HEK293 (cell line): Measurements from ENCODE around the gene MACC1.

ENCODE experiments used
- ELK4 ChIP-seq: IDR thresholded peaks from 2 replicates; pipeline ENCODE4 v1.6.1; 2011; ENCODE audit warnings: mild to moderate bottlenecking, low read depth, low read length, borderline replicate concordance
- HOXC10 ChIP-seq: sonication (generic); formaldehyde crosslinking; IDR thresholded peaks from 2 replicates; pipeline ENCODE4 v1.8.1; 2023; ENCODE audit warnings: mild to moderate bottlenecking, missing genetic modification reagents
- INSM2 ChIP-seq: fragments of 450-650 bp; formaldehyde crosslinking; IDR thresholded peaks from 2 replicates; pipeline ENCODE4 v1.5.1; 2016; ENCODE audit warnings: missing biosample characterization, missing genetic modification characterization
- OVOL3 ChIP-seq: fragments of 450-650 bp; formaldehyde crosslinking; IDR thresholded peaks from 2 replicates; pipeline ENCODE4 v1.5.1; 2016; ENCODE audit warnings: missing biosample characterization, missing genetic modification characterization
- PBX3 ChIP-seq: sonication (generic); formaldehyde crosslinking; IDR thresholded peaks from 2 replicates; pipeline ENCODE4 v1.8.1; 2022; ENCODE audit warnings: mild to moderate bottlenecking, moderate library complexity, missing genetic modification reagents
- PRDM1 ChIP-seq: fragments of 450-650 bp; formaldehyde crosslinking; IDR thresholded peaks from 2 replicates; pipeline ENCODE4; 2016; ENCODE audit warnings: missing biosample characterization, missing genetic modification characterization
- PRDM2 ChIP-seq: fragments of 450-650 bp; formaldehyde crosslinking; IDR thresholded peaks from 2 replicates; pipeline ENCODE4 v1.5.1; 2016; ENCODE audit warnings: missing biosample characterization, missing genetic modification characterization, borderline replicate concordance
- SP7 ChIP-seq: fragments of 450-650 bp; formaldehyde crosslinking; IDR thresholded peaks from 2 replicates; pipeline ENCODE4 v1.5.1; 2016; ENCODE audit warnings: missing biosample characterization, missing genetic modification characterization
- TRIM28 ChIP-seq: IDR thresholded peaks from 2 replicates; pipeline ENCODE4 v1.6.1; 2011; ENCODE audit warnings: low read length, control low read depth, borderline replicate concordance
- YY2 ChIP-seq: fragments of 450-650 bp; formaldehyde crosslinking; IDR thresholded peaks from 2 replicates; pipeline ENCODE4 v1.5.1; 2016; ENCODE audit warnings: missing biosample characterization, missing genetic modification characterization
- ZBTB11 ChIP-seq: fragments of 450-650 bp; formaldehyde crosslinking; conservative IDR thresholded peaks from 2 replicates; pipeline ENCODE4 v1.5.1; 2016; ENCODE audit warnings: low read depth, missing biosample characterization, missing genetic modification characterization
- ZBTB17 ChIP-seq: fragments of 450-650 bp; formaldehyde crosslinking; IDR thresholded peaks from 2 replicates; pipeline ENCODE4 v1.5.1; 2016; ENCODE audit warnings: missing biosample characterization, missing genetic modification characterization
- ZBTB48 ChIP-seq: fragments of 450-650 bp; formaldehyde crosslinking; IDR thresholded peaks from 2 replicates; pipeline ENCODE4 v1.5.1; 2016; ENCODE audit warnings: missing biosample characterization, missing genetic modification characterization
- ZBTB6 ChIP-seq: fragments of 450-650 bp; formaldehyde crosslinking; IDR thresholded peaks from 2 replicates; pipeline ENCODE4 v1.5.1; 2017; ENCODE audit warnings: missing biosample characterization, missing genetic modification characterization
- ZFP3 ChIP-seq: fragments of 450-650 bp; formaldehyde crosslinking; IDR thresholded peaks from 2 replicates; pipeline ENCODE4 v1.5.1; 2016; ENCODE audit warnings: low read depth, missing biosample characterization, missing genetic modification characterization
- ZNF133 ChIP-seq: fragments of 450-650 bp; formaldehyde crosslinking; IDR thresholded peaks from 2 replicates; pipeline ENCODE4 v1.5.1; 2016; ENCODE audit warnings: missing biosample characterization, missing genetic modification characterization
- ZNF157 ChIP-seq: fragments of 450-650 bp; formaldehyde crosslinking; IDR thresholded peaks from 2 replicates; pipeline ENCODE4 v1.5.1; 2016; ENCODE audit warnings: missing biosample characterization, missing genetic modification characterization
- ZNF169 ChIP-seq: fragments of 450-650 bp; formaldehyde crosslinking; IDR thresholded peaks from 2 replicates; pipeline ENCODE4 v1.5.1; 2016; ENCODE audit warnings: missing biosample characterization, missing genetic modification characterization
- ZNF211 ChIP-seq: fragments of 450-650 bp; formaldehyde crosslinking; IDR thresholded peaks from 2 replicates; pipeline ENCODE4 v1.5.1; 2016; ENCODE audit warnings: low read depth, missing biosample characterization, missing genetic modification characterization
- ZNF223 ChIP-seq: fragments of 450-650 bp; formaldehyde crosslinking; IDR thresholded peaks from 2 replicates; pipeline ENCODE4 v1.5.1; 2016; ENCODE audit warnings: missing biosample characterization, missing genetic modification characterization
- ZNF311 ChIP-seq: fragments of 450-650 bp; formaldehyde crosslinking; IDR thresholded peaks from 2 replicates; pipeline ENCODE4 v1.5.1; 2017; ENCODE audit warnings: missing biosample characterization, missing genetic modification characterization, borderline replicate concordance
- ZNF555 ChIP-seq: fragments of 450-650 bp; formaldehyde crosslinking; conservative IDR thresholded peaks from 2 replicates; pipeline ENCODE4 v1.5.1; 2017; ENCODE audit warnings: missing biosample characterization, mild to moderate bottlenecking, missing genetic modification characterization, inconsistent platforms
- ZNF621 ChIP-seq: fragments of 450-650 bp; formaldehyde crosslinking; IDR thresholded peaks from 2 replicates; pipeline ENCODE4 v1.5.1; 2017; ENCODE audit warnings: missing biosample characterization, missing genetic modification characterization
- ZNF624 ChIP-seq: fragments of 450-650 bp; formaldehyde crosslinking; IDR thresholded peaks from 2 replicates; pipeline ENCODE4 v1.5.1; 2017; ENCODE audit warnings: missing biosample characterization, missing genetic modification characterization
- ZNF792 ChIP-seq: fragments of 450-650 bp; formaldehyde crosslinking; IDR thresholded peaks from 2 replicates; pipeline ENCODE4 v1.5.1; 2016; ENCODE audit warnings: missing biosample characterization, missing genetic modification characterization
- ZNF837 ChIP-seq: fragments of 450-650 bp; formaldehyde crosslinking; IDR thresholded peaks from 2 replicates; pipeline ENCODE4 v1.5.1; 2016; ENCODE audit warnings: missing biosample characterization, missing genetic modification characterization
- ZSCAN16 ChIP-seq: fragments of 450-650 bp; formaldehyde crosslinking; IDR thresholded peaks from 2 replicates; pipeline ENCODE4 v1.5.1; 2016; ENCODE audit warnings: missing biosample characterization, missing genetic modification characterization

Gene MACC1

GRCh38 chr7:20241194-20241910 is 24.2 kb upstream of the MACC1 start (continued):
- peak; percentile 45; the same call in 1 of the 2 replicates for TF ChIP-seq SP7 (tag by site-specific recombination)
- no peak for TF ChIP-seq PRDM1 (tag by site-specific recombination)
- no peak for TF ChIP-seq TRIM28
- no peak for TF ChIP-seq ZBTB6 (tag by site-specific recombination)
- TF ChIP-seq ELK4, result no peak
- TF ChIP-seq ZNF211 (tag by site-specific recombination), result no peak
- no peak for TF ChIP-seq PRDM2 (tag by site-specific recombination)
- no peak for TF ChIP-seq ZBTB11 (tag by site-specific recombination)
- TF ChIP-seq ZNF157 (tag by site-specific recombination), result no peak
- peak; percentile 55; the same call in 1 of the 2 replicates for TF ChIP-seq ZBTB17 (tag by site-specific recombination)
- TF ChIP-seq ZNF169 (tag by site-specific recombination), result no peak
- TF ChIP-seq HOXC10 (CRISPR knock-in tag), result no peak
- TF ChIP-seq YY2 (tag by site-specific recombination), result no peak
- TF ChIP-seq INSM2 (tag by site-specific recombination), result no peak
- no peak for TF ChIP-seq ZNF624 (tag by site-specific recombination)
- TF ChIP-seq ZNF555 (tag by site-specific recombination), result no peak
- TF ChIP-seq ZSCAN16 (tag by site-specific recombination), result no peak
- TF ChIP-seq ZNF223 (tag by site-specific recombination), result no peak
- no peak for TF ChIP-seq ZNF837 (tag by site-specific recombination)
- no peak for TF ChIP-seq ZNF311 (tag by site-specific recombination)
- TF ChIP-seq OVOL3 (tag by site-specific recombination), result no peak
- no peak for TF ChIP-seq ZNF792 (tag by site-specific recombination)
- TF ChIP-seq ZNF133 (tag by site-specific recombination), result no peak
- TF ChIP-seq PBX3 (CRISPR knock-in tag), result no peak
- no peak for TF ChIP-seq ZBTB48 (tag by site-specific recombination)
- TF ChIP-seq ZFP3, result no peak
- no peak for TF ChIP-seq ZNF621
